Small intestine (tissue), 7 donors: ENCODE data around the gene ZEB2. TPM values are rescaled to one million over a fixed set of nuclear protein-coding genes. Genes with fewer than 3 reads are reported as not detected.

Source experiments
- DNase-seq, 2 donors: peaks; one replicate each; pipeline versions ENCODE4 v3.0.0 to v3.0.0-alpha.2; 2013
- FAIRE-seq: peaks from 2 replicates; lab custom pipeline; 2012; peaks lifted over from hg19 to GRCh38; lab: Jason Lieb, UNC
- H3K27ac ChIP-seq, 3 donors: one replicate each; pipeline ENCODE4 v1.5.1; 2013; ENCODE audit warnings: low read length in 2 of 3, mild to moderate bottlenecking in 2 of 3, control low read depth in 1 of 3, inconsistent platforms in 1 of 3, low read depth in 1 of 3, moderate library complexity in 1 of 3
- H3K27me3 ChIP-seq, 3 donors: one replicate each; pipeline ENCODE4 v1.6.1; 2013; ENCODE audit warnings: low read length in 3 of 3, inconsistent platforms in 1 of 3; ENCODE audit not compliant: control insufficient read depth in 3 of 3, insufficient read depth in 3 of 3
- H3K36me3 ChIP-seq, 3 donors: one replicate each; pipeline ENCODE4 v1.6.1; 2013; ENCODE audit warnings: low read length in 3 of 3, inconsistent platforms in 1 of 3, low read depth in 1 of 3, mild to moderate bottlenecking in 1 of 3, moderate library complexity in 1 of 3; ENCODE audit not compliant: control insufficient read depth in 3 of 3, insufficient read depth in 2 of 3
- H3K4me1 ChIP-seq, 3 donors: one replicate each; pipeline ENCODE4 v1.6.1; 2013; ENCODE audit warnings: low read length in 2 of 3, inconsistent platforms in 1 of 3, low read depth in 1 of 3, mild to moderate bottlenecking in 1 of 3, moderate library complexity in 1 of 3; ENCODE audit not compliant: control insufficient read depth in 3 of 3, insufficient read depth in 2 of 3
- H3K4me3 ChIP-seq, 3 donors: one replicate each; pipeline ENCODE4 v1.5.1; 2013; ENCODE audit warnings: low read length in 3 of 3, control low read depth in 1 of 3, inconsistent platforms in 1 of 3, low read depth in 1 of 3, mild to moderate bottlenecking in 1 of 3, moderate library complexity in 1 of 3
- H3K9me3 ChIP-seq, 2 donors: one replicate each; pipeline ENCODE4 v1.6.1; 2013; ENCODE audit warnings: low read depth in 1 of 2, low read length in 1 of 2; ENCODE audit not compliant: control insufficient read depth in 2 of 2, insufficient read depth in 1 of 2
- WGBS, 3 donors: extraction: QIAGEN DNeasy Blood & Tissue Kit; methylation state at CpG; one replicate each; pipeline ENCODE4 v1.1.7; 2013; 5-methylcytosine and 5-hydroxymethylcytosine counted together
- polyA plus RNA-seq, 4 donors: library from polyadenylated mRNA; stranded (reverse) in 3 of 4; unstranded in 1 of 4; fragments of 200-250 nt in 3 of 4; fragments of 120-200 nt in 1 of 4; gene quantifications; one replicate each; pipeline versions ENCODE4 v1.2.1 to v1.2.3, GENCODE V29; 2013
- donor health status: healthy with polysubstance abuse.
- donor health status: control.
- donor health status: control.
- donor health status: Bipolar disorder and iron deficiency.
- donor health status: healthy.

The ZEB2 gene
- polyA plus RNA-seq, 4 donors, result 2.0 to 30.9 (median 15.3) TPM

GRCh38 chr2:144524118-144525009, 4.4 kb upstream of the ZEB2 start:
- H3K4me3 ChIP-seq, result peak overlapping the region; percentile 41 to 61 (median 53)
- H3K27me3 ChIP-seq, result peaks cover 0 to 51% (median 10%) of the 10 kb centered on the region in 3 donors
- peak overlapping the region in 2 of 3 donors; percentile 71 to 92 for H3K27ac ChIP-seq
- 3 to 9% (median 8%) methylated on average over 44 to 58 of the region's 58 CpGs for WGBS, 3 donors
- no peaks in the 10 kb centered on the region for H3K9me3 ChIP-seq
- H3K36me3 ChIP-seq, result no peaks in the 10 kb centered on the region
- FAIRE-seq (no peak), DNase-seq (peak in 1 of 2 donors; percentile 31)
- H3K4me1 ChIP-seq, result peaks cover 0 to 4% (median 0%) of the 10 kb centered on the region in 3 donors

GRCh38 chr2:144523596-144524117, 3.7 kb upstream of the ZEB2 start:
- Histone ChIP-seq H3K4me1 (peaks cover 0 to 4% (median 0%) of the 10 kb centered on the region in 3 donors), H3K9me3 (no peaks in the 10 kb centered on the region), H3K36me3 (no peaks in the 10 kb centered on the region), H3K4me3 (peak overlapping the region; percentile 41 to 61 (median 53)), H3K27ac (peak overlapping the region; percentile 5 to 92 (median 71)), H3K27me3 (peaks cover 0 to 58% (median 10%) of the 10 kb centered on the region in 3 donors)
- FAIRE-seq (no peak), DNase-seq (peak in 1 of 2 donors; percentile 27)
- WGBS, 3 donors, result 0 to 2% (median 1%) methylated on average over 15 of the region's 15 CpGs

- peaks cover 0 to 63% (median 10%) of the 10 kb centered on the region in 3 donors for H3K27me3 ChIP-seq
- no peak for FAIRE-seq
These were observed 3.1 kb upstream of the ZEB2 start for GRCh38 chr2:144522897-144523595.

GRCh38 chr2:144522176-144522896, 2.4 kb upstream of the ZEB2 start:
- peaks cover 0 to 66% (median 10%) of the 10 kb centered on the region in 3 donors for H3K27me3 ChIP-seq
- peaks cover 0 to 4% (median 0%) of the 10 kb centered on the region in 3 donors for H3K4me1 ChIP-seq
- peak overlapping the region in 1 of 3 donors; percentile 41 for H3K4me3 ChIP-seq
- WGBS, 3 donors, result 18 to 28% (median 25%) methylated on average over 8 of the region's 8 CpGs
- H3K9me3 ChIP-seq, result no peaks in the 10 kb centered on the region
- peak overlapping the region in 2 of 3 donors; percentile 71 to 92 for H3K27ac ChIP-seq
- no peak for FAIRE-seq
- no peaks in the 10 kb centered on the region for H3K36me3 ChIP-seq
- no peak for DNase-seq

More at GRCh38 chr2:144522897-144523595, 3.1 kb upstream of the ZEB2 start:
- H3K36me3 ChIP-seq, result no peaks in the 10 kb centered on the region
- peak overlapping the region in 2 of 3 donors; percentile 41 to 61 for H3K4me3 ChIP-seq
- no peaks in the 10 kb centered on the region for H3K9me3 ChIP-seq
- H3K4me1 ChIP-seq, result peaks cover 0 to 4% (median 0%) of the 10 kb centered on the region in 3 donors
- DNase-seq, result peak in 1 of 2 donors; percentile 21
- H3K27ac ChIP-seq, result peak overlapping the region in 2 of 3 donors; percentile 71 to 92
- 8 to 15% (median 14%) methylated on average over 21 of the region's 21 CpGs for WGBS, 3 donors

DNA sequence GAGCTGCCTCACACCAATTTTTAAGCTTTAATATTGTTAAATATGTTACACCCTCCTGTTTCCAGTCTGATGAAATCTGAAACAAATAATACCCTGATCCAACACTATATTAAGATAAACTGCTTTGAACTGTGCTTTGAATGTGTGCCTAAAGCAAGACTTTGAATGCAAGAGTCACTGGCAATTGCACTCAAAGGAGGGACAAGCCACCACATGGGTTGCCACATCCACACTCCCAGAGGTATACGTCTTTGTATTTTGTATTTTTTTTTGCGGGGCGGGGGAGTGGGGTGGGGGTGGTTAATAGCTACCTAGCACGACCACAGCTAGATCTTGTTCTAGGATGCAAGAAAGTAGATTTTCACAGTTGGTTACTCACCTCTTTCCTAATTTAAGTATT, 1.8 kb upstream of the ZEB2 start:
- no peaks in the 10 kb centered on the region for H3K36me3 ChIP-seq
- DNase-seq (no peak), FAIRE-seq (no peak)
- no peaks in the 10 kb centered on the region for H3K9me3 ChIP-seq
- H3K4me1 ChIP-seq, result peaks cover 0 to 4% (median 0%) of the 10 kb centered on the region in 3 donors
- peak overlapping the region in 1 of 3 donors; percentile 8 for H3K4me3 ChIP-seq
- WGBS, 3 donors, result 6 to 7% (median 6%) methylated on average over 4 of the region's 4 CpGs
- peak overlapping the region in 2 of 3 donors; percentile 43 to 72 for H3K27ac ChIP-seq
- peaks cover 1 to 69% (median 10%) of the 10 kb centered on the region in 3 donors for H3K27me3 ChIP-seq

DNA sequence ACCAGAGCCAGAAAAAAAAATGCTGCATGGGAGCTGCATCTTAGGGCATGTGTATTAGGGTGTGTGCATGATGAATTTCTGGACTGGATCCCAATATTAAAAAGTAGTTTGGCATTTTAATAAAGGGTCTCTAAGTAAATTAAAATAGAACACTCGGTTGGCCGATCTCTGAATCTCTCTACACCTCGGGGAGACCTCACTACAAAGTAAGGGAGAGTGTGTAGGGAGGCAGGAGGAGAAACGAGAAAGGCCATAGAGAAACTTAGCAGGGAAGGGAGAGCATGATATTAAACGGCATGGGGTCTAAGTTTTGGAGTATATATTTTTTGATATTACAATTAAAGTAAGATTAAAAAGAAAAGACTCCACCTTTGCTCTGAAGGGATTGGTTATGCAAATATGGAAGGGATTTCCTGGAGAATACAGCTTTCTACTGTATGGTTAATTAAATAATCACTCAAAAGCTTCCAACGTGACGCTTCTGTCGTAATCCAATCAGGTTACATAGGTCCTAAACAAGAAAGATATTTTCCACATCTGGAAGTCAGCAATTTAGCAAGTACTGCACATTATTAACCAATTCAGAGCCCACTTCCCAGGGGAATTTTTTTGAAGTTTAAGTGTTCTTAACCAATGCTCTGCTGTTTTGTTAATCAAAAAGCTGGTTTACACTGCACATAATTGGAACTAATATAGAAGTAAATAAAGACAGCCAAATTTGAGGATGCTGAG, 1.0 kb upstream of the ZEB2 start:
- Histone ChIP-seq H3K4me1 (peaks cover 0 to 4% (median 0%) of the 10 kb centered on the region in 3 donors), H3K9me3 (no peaks in the 10 kb centered on the region), H3K4me3 (peak overlapping the region in 1 of 3 donors; percentile 25), H3K27me3 (peaks cover 4 to 75% (median 10%) of the 10 kb centered on the region in 3 donors), H3K36me3 (no peaks in the 10 kb centered on the region), H3K27ac (peak overlapping the region in 2 of 3 donors; percentile 56 to 79)
- FAIRE-seq (no peak), DNase-seq (peak in 1 of 2 donors; percentile 16)
- 17 to 31% (median 30%) methylated on average over 8 of the region's 8 CpGs for WGBS, 3 donors

DNA sequence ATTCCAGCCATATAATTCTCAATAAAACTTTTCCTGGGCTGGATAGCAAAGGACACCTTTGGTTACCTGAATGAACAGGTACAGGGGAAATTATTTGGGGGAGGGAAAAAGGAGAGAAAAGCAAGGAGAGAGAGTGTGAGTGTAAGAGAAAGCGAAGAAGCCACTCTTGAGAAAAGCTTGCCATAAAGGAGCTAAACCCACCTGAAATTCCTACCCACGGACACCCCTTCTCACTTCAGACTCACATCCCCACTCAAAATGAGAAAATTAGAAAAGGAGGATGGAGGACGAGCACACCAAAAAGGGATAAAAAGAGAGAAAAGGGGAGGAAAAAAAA, 354 bp downstream of the ZEB2 start:
- Histone ChIP-seq H3K27me3 (peaks cover 4 to 85% (median 10%) of the 10 kb centered on the region in 3 donors), H3K36me3 (peaks cover 0 to 2% (median 0%) of the 10 kb centered on the region in 3 donors), H3K9me3 (no peaks in the 10 kb centered on the region), H3K27ac (peak overlapping the region; percentile 13 to 99 (median 88)), H3K4me3 (peak overlapping the region; percentile 33 to 62 (median 52)), H3K4me1 (peaks cover 0 to 4% (median 0%) of the 10 kb centered on the region in 3 donors)
- FAIRE-seq (no peak), DNase-seq (no peak)
- 8 to 20% (median 18%) methylated on average over 3 of the region's 3 CpGs for WGBS, 3 donors
